Activated gamma-delta T cell treated with anti-CD3 and anti-CD28 coated beads, Interleukin-2, amount 50 U/mL, for 16 hours (primary cell): ENCODE results near the gene EIF1AD.

ENCODE experiments used
- DNase-seq: peaks from one replicate; pipeline ENCODE4 v3.0.0-alpha.2; 2020; ENCODE audit warnings: low read depth

Gene EIF1AD

GRCh38 chr11:66004186-66004585 lies 2.2 kb upstream of the EIF1AD start:
- no peak for DNase-seq

GRCh38 chr11:66003291-66003690 lies 1.3 kb upstream of the EIF1AD start:
- DNase-seq = no peak

GRCh38 chr11:66002648-66003225 lies 780 bp upstream of the EIF1AD start:
- no peak for DNase-seq

- DNase-seq = no peak
Observed at GRCh38 chr11:65997286-65997685, 4.7 kb downstream of the EIF1AD start.

GRCh38 chr11:65992056-65992455 lies 9.9 kb downstream of the EIF1AD start:
- DNase-seq = no peak

- peak; percentile 91 for DNase-seq
Observed at GRCh38 chr11:65988791-65989592, 13.0 kb downstream of the EIF1AD start.

- no peak for DNase-seq
Observed at GRCh38 chr11:65987336-65987735, 14.6 kb downstream of the EIF1AD start.

- DNase-seq = no peak
Observed at GRCh38 chr11:65983589-65983987, 18.4 kb downstream of the EIF1AD start.

GRCh38 chr11:65982824-65983588 lies 19.0 kb downstream of the EIF1AD start:
- DNase-seq = no peak

- no peak for DNase-seq
Observed at GRCh38 chr11:65981972-65982823, 19.8 kb downstream of the EIF1AD start.

- no peak for DNase-seq
Observed at GRCh38 chr11:65981101-65981740, 20.7 kb downstream of the EIF1AD start.

GRCh38 chr11:65979261-65979759 lies 22.6 kb downstream of the EIF1AD start:
- no peak for DNase-seq

- DNase-seq = no peak
Observed at GRCh38 chr11:65978391-65979238, 23.3 kb downstream of the EIF1AD start.

- no peak for DNase-seq
Observed at GRCh38 chr11:65977621-65978390, 24.2 kb downstream of the EIF1AD start.

- no peak for DNase-seq
Observed at GRCh38 chr11:65976216-65977176, 25.5 kb downstream of the EIF1AD start.

- DNase-seq = no peak
Observed at GRCh38 chr11:65975771-65976170, 26.2 kb downstream of the EIF1AD start.

GRCh38 chr11:65973439-65974110 lies 28.4 kb downstream of the EIF1AD start:
- DNase-seq = no peak

- DNase-seq = no peak
Observed at GRCh38 chr11:65972116-65972515, 29.8 kb downstream of the EIF1AD start.
